ENCODE results near the gene ART5. TPM values are rescaled to one million over a fixed set of nuclear protein-coding genes. Genes with fewer than 3 reads are reported as not detected.

The ART5 gene
- total RNA-seq, 2 experiments from 2014 or later = not detected

DNA sequence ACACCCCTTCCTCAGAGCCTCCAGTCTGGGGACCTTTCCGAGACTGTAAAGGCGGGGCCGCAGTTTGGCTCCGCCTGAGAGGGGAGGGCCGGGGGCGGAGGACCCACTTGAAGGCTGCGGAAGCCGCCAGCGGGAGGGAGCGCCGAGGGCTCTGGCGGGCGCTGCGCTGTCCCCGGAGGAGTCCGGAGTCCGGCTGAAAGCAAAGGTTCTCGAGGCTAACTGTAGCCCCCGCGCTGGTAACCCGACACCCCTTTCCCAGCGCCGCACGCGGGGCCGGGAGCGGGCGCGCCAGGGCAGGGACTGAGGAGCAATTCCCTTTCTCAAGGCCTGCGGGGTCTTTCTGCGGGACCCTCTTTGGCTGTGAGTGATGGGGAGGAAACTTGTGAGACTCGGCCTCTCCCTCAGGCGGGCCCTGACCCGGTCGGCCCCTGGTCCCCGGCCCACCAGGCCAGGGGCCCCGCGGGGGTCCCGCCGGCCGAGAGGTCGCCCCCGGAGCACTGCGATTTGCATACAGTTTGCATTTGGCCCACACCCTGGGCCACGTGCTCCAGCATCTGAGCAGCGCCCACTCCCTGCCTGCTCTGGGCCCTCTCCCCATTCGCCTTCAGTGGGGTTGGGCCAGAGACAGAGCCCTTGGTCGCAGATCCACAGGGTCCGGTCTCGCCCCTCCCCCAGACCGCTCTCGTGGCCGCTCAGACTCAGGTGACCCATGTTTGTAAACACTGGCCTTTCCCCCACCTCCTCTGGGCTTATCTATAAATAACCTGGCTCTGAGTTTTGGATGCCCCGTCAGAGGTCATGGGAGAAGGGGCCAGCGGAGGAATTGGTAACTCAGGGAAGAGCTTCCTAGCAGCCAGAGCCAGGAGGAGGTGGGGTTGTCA lies 519 bp upstream of the ART5 start:
- no peak overlapping the region for H3K27ac Mint-ChIP-seq

DNA sequence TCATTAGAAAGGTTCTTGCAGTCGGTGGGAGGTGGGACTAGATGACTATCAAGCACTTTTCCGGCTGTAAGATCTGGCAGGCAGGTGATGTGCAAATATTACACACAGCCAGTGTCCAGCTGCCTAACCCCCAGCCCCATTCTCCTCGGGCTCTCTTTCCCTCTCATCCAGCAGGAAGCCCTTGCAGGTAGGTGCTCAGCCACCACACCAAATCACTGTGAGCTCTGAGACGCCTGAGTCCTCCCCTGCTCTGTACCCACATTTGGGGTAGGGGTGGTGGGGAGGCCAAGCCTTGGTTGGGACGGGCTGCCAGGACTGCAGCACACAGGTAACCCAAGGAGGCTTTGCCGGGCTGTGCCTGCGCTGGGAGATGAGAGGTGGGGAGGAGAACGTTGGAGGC lies 601 bp downstream of the ART5 start:
- Mint-ChIP-seq H3K36me3 (ENCODE audit: low read depth) (no peaks in the 10 kb centered on the region), H3K4me1 (ENCODE audit: low read depth) (peaks cover 5% of the 10 kb centered on the region), H3K27me3 (peaks cover 39% of the 10 kb centered on the region), H3K4me3 (peak overlapping the region; percentile 81), H3K27ac (no peak overlapping the region), H3K9me3 (no peaks in the 10 kb centered on the region)
- DNase-seq = no peak
- H3K27me3 ChIP-seq (ENCODE audit: control insufficient read depth in 1 of 2, insufficient read depth in 2 of 2, low read length in 2 of 2) = peaks cover 12 to 27% of the 10 kb centered on the region in 2 experiments
- H3K4me3 ChIP-seq (ENCODE audit: low read length) = no peak overlapping the region
- no peak for ATAC-seq (ENCODE audit: poor library complexity)
- ChIA-PET POLR2A (no interaction called here), CTCF (interaction anchor here (0.6 kb wide), 1 partner anchor 13 kb away, joined by 7 read pairs; no protein-coding TSS in a partner anchor)
- H3K27ac ChIP-seq (ENCODE audit: low read depth in 1 of 2, low read length in 2 of 2) = no peak overlapping the region
- TF ChIP-seq, protein P1, sequence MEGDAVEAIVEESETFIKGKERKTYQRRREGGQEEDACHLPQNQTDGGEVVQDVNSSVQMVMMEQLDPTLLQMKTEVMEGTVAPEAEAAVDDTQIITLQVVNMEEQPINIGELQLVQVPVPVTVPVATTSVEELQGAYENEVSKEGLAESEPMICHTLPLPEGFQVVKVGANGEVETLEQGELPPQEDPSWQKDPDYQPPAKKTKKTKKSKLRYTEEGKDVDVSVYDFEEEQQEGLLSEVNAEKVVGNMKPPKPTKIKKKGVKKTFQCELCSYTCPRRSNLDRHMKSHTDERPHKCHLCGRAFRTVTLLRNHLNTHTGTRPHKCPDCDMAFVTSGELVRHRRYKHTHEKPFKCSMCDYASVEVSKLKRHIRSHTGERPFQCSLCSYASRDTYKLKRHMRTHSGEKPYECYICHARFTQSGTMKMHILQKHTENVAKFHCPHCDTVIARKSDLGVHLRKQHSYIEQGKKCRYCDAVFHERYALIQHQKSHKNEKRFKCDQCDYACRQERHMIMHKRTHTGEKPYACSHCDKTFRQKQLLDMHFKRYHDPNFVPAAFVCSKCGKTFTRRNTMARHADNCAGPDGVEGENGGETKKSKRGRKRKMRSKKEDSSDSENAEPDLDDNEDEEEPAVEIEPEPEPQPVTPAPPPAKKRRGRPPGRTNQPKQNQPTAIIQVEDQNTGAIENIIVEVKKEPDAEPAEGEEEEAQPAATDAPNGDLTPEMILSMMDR (IDR thresholded peaks at IDR 0.05) = no peak
- peaks cover 17% of the 10 kb centered on the region for H3K4me1 ChIP-seq (ENCODE audit: insufficient read depth, low read length)
- no peaks in the 10 kb centered on the region for H3K36me3 ChIP-seq (ENCODE audit: insufficient read depth, low read length)
- intact Hi-C loops (cut with DNase I, micrococcal nuclease) = no loop called here
- H3K9me3 ChIP-seq (ENCODE audit: control insufficient read depth in 1 of 2, insufficient read depth in 1 of 2, low read length in 2 of 2) = peaks cover 0 to 10% of the 10 kb centered on the region in 2 experiments

More for the DNA sequence above, 519 bp upstream of the ART5 start:
- Histone ChIP-seq H3K4me1 (ENCODE audit: insufficient read depth, low read length) (peaks cover 17% of the 10 kb centered on the region), H3K36me3 (ENCODE audit: insufficient read depth, low read length) (no peaks in the 10 kb centered on the region), H3K27me3 (ENCODE audit: control insufficient read depth in 1 of 2, insufficient read depth in 2 of 2, low read length in 2 of 2) (peaks cover 12 to 27% of the 10 kb centered on the region in 2 experiments), H3K4me3 (ENCODE audit: low read length) (peak overlapping the region; percentile 49), H3K9me3 (ENCODE audit: control insufficient read depth in 1 of 2, insufficient read depth in 1 of 2, low read length in 2 of 2) (peaks cover 0 to 10% of the 10 kb centered on the region in 2 experiments), H3K27ac (ENCODE audit: low read depth in 1 of 2, low read length in 2 of 2) (no peak overlapping the region)
- peak overlapping the region; percentile 83 for H3K4me3 Mint-ChIP-seq
- ATAC-seq (ENCODE audit: poor library complexity) (peak; percentile 99), DNase-seq (peak; percentile 54 to 87 (median 74))
- POLR2A ChIA-PET = no interaction called here
- peaks cover 5% of the 10 kb centered on the region for H3K4me1 Mint-ChIP-seq (ENCODE audit: low read depth)
- H3K36me3 Mint-ChIP-seq (ENCODE audit: low read depth) = no peaks in the 10 kb centered on the region
- intact Hi-C loops (cut with DNase I, micrococcal nuclease) = no loop called here
- TF ChIP-seq, protein P1 (IDR thresholded peaks at IDR 0.05) = no peak
- peaks cover 46% of the 10 kb centered on the region for H3K27me3 Mint-ChIP-seq
- CTCF ChIA-PET = no interaction called here
- H3K9me3 Mint-ChIP-seq = no peaks in the 10 kb centered on the region

DNA sequence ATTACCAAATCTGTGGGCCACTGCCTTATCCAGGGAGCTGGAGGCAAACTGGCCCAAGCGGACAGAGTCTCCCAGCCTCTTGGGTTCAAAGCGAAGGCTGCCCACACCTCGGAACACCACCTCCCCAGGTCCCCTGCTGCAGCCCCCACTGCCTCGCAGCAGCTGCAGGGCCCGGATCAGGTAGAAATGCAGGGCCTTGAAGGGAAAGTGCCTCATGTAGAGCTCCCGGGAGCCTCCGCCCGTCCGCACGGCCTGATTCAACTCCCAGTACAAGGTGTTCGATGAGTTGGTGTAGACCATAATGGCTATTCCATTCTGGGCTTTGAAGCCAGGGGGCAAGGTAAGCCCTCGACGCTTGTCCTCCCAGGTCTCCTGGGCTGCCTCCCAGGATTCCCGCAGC lies 2.0 kb downstream of the ART5 start:
- intact Hi-C loops (cut with DNase I, micrococcal nuclease) = no loop called here
- Histone ChIP-seq H3K9me3 (ENCODE audit: control insufficient read depth in 1 of 2, insufficient read depth in 1 of 2, low read length in 2 of 2) (peaks cover 0 to 10% of the 10 kb centered on the region in 2 experiments), H3K27me3 (ENCODE audit: control insufficient read depth in 1 of 2, insufficient read depth in 2 of 2, low read length in 2 of 2) (peaks cover 9 to 18% of the 10 kb centered on the region in 2 experiments), H3K27ac (ENCODE audit: low read depth in 1 of 2, low read length in 2 of 2) (no peak overlapping the region), H3K36me3 (ENCODE audit: insufficient read depth, low read length) (no peaks in the 10 kb centered on the region), H3K4me3 (ENCODE audit: low read length) (no peak overlapping the region), H3K4me1 (ENCODE audit: insufficient read depth, low read length) (peaks cover 17% of the 10 kb centered on the region)
- no peak overlapping the region for H3K27ac Mint-ChIP-seq
- H3K36me3 Mint-ChIP-seq (ENCODE audit: low read depth) = no peaks in the 10 kb centered on the region
- TF ChIP-seq, protein P1 (IDR thresholded peaks at IDR 0.05) = no peak
- peaks cover 28% of the 10 kb centered on the region for H3K27me3 Mint-ChIP-seq
- no peak for DNase-seq
- POLR2A ChIA-PET = no interaction called here
- ATAC-seq (ENCODE audit: poor library complexity) = no peak
- peak overlapping the region; percentile 42 for H3K4me3 Mint-ChIP-seq
- peaks cover 5% of the 10 kb centered on the region for H3K4me1 Mint-ChIP-seq (ENCODE audit: low read depth)
- no peaks in the 10 kb centered on the region for H3K9me3 Mint-ChIP-seq
- CTCF ChIA-PET = no interaction called here

All from CD4-positive, alpha-beta T cell (primary cell).